A549 treated with DMSO at 1 μM for 4 hours (cell line): ENCODE results near the gene UCP3. TPM values are rescaled to one million over a fixed set of nuclear protein-coding genes. Genes with fewer than 3 reads are reported as not detected.

ENCODE experiments used
- total RNA-seq: library from RNA; stranded (reverse); fragments of 200-300 nt; extraction: Qiagen RNA extraction; gene quantifications from 5 replicates; pipeline ENCODE4 v1.2.3, GENCODE V29; 2022; ENCODE audit warnings: low read depth

Gene UCP3
- total RNA-seq: 0.70 to 2.4 TPM (median 1.4 TPM) in 5 replicates

GRCh38 chr11:74008373-74009229, at the start of gene UCP3:
TSS of gene UCP3 (minus strand) at chr11:74009085. CDS start at chr11:74007042, 2,043 bp downstream.

GRCh38 chr11:73982595-73982989, 26.3 kb downstream of the UCP3 start, which contains the start of gene UCP2:
TSS of gene UCP2 (minus strand) at chr11:73982843. CDS start at chr11:73978378, 4,465 bp downstream.

GRCh38 chr11:73950869-73951710, 57.8 kb downstream of the UCP3 start, which contains the start of gene DNAJB13:
TSS of gene DNAJB13 (plus strand) at chr11:73951026. CDS start at chr11:73951070, 44 bp downstream.

Other genes with a start within 250 kb of the UCP3 start
- gene RAB6A, start 248.0 kb downstream of the UCP3 start, total RNA-seq: 49.9 to 73.0 TPM (median 63.4 TPM) in 5 replicates
- gene MRPL48, start 221.2 kb downstream of the UCP3 start, total RNA-seq: 45.6 to 54.8 TPM (median 51.9 TPM) in 5 replicates
- gene COA4, start 132.2 kb downstream of the UCP3 start, total RNA-seq: 129 to 143 TPM (median 133 TPM) in 5 replicates
- 11.6 to 13.0 TPM (median 12.3 TPM) in 5 replicates for gene PAAF1, start 132.1 kb downstream of the UCP3 start, total RNA-seq
- gene DNAJB13, start 58.1 kb downstream of the UCP3 start, total RNA-seq: 0.31 to 1.2 TPM (median 0.45 TPM) in 5 replicates
- 69.3 to 102 TPM (median 76.8 TPM) in 5 replicates for gene UCP2, start 26.2 kb downstream of the UCP3 start, total RNA-seq
- 15.0 to 19.4 TPM (median 17.7 TPM) in 5 replicates for gene C2CD3, start 161.9 kb upstream of the UCP3 start, total RNA-seq
- gene PPME1, start 162.2 kb upstream of the UCP3 start, total RNA-seq: 46.7 to 60.4 TPM (median 56.5 TPM) in 5 replicates